ENCODE data around the gene REEP5. TPM values are rescaled to one million over a fixed set of nuclear protein-coding genes. Genes with fewer than 3 reads are reported as not detected.

The REEP5 gene
- total RNA-seq, 1 experiment from 2014 or later: 49.6 TPM

DNA sequence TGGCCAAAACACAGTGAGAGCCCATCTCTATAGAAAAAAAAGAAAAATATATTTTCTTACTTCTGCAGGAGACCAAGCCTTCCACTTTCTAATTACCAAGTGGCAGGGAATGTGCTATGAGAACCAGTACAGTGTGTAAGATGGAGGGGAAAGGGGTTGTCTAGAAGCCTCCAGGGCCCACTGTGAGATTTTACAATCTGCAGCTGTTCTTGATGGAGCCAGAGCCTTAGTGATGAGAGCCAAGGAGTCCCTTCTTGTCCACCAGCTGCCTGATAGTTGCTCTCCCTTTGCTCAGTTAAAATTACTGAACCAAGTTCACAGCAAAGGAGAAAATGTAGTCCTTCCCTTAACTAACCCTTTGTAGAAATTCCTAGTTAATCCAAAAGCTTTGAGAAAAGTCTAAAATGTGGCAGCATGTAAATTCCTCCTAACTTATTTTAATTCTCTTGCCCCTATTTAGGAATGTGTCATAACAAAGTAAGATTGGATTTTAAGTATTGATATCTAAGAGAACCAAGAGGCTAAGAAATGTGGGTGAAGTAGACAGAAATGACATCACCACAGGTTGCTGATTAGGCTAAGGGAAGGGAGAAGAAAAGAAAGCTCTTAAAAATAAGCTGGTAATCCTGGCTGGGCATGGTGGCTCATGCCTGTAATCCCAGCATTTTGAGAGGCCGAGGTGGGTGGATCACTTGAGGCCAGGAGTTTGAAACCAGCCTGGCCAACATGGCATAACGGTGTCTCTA is 41.6 kb downstream of the REEP5 start (continued):
- TF ChIP-seq, protein P1, sequence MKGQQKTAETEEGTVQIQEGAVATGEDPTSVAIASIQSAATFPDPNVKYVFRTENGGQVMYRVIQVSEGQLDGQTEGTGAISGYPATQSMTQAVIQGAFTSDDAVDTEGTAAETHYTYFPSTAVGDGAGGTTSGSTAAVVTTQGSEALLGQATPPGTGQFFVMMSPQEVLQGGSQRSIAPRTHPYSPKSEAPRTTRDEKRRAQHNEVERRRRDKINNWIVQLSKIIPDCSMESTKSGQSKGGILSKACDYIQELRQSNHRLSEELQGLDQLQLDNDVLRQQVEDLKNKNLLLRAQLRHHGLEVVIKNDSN (CRISPR knock-in tag; IDR thresholded peaks at IDR 0.05): no peak

DNA sequence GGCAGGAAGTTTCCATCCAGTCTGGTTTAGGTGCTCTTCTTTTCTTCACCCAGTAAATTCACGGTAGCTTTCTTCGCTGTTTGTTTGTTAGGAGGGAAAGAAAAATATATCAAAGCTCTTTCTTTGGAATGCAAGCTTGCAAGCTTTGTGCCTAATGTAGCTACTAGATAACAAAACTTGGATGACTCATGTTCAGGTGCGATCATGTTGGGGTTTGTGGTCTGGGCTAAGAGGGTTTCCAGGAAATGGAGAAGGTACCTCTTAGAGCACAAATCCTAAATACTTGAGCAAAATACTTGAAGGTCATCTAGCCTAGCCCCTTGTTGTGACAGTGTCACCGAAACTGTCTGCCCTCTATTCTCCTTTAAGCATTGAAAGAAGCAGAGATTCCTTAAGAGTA is 43.3 kb downstream of the REEP5 start:
- no peak for ATAC-seq
- no peaks in the 10 kb centered on the region for H3K27me3 Mint-ChIP-seq (ENCODE audit: low read depth)
- no peak overlapping the region for H3K4me3 Mint-ChIP-seq
- POLR2A ChIA-PET: interaction anchor here (0.6 kb wide), 1 partner anchor 13 kb away, joined by 4 read pairs; no protein-coding TSS in a partner anchor
- TF ChIP-seq ZNF425 (CRISPR knock-in tag; conservative IDR thresholded peaks at IDR 0.05) (no peak), SOX15 (CRISPR knock-in tag; IDR thresholded peaks at IDR 0.05) (no peak), ZNF423 (CRISPR knock-in tag; IDR thresholded peaks at IDR 0.05) (no peak), SMAD4 (CRISPR knock-in tag; IDR thresholded peaks at IDR 0.05) (no peak), JAZF1 (CRISPR knock-in tag; IDR thresholded peaks at IDR 0.05) (no peak), FOXP1 (CRISPR knock-in tag; IDR thresholded peaks at IDR 0.05; ENCODE audit: borderline replicate concordance) (no peak), HMGA2 (CRISPR knock-in tag; IDR thresholded peaks at IDR 0.05) (no peak), E2F4 (CRISPR knock-in tag; IDR thresholded peaks at IDR 0.05; ENCODE audit: borderline replicate concordance, low read depth) (no peak), SMAD3 (CRISPR knock-in tag; IDR thresholded peaks at IDR 0.05; ENCODE audit: borderline replicate concordance) (no peak)
- TF ChIP-seq, protein P2, sequence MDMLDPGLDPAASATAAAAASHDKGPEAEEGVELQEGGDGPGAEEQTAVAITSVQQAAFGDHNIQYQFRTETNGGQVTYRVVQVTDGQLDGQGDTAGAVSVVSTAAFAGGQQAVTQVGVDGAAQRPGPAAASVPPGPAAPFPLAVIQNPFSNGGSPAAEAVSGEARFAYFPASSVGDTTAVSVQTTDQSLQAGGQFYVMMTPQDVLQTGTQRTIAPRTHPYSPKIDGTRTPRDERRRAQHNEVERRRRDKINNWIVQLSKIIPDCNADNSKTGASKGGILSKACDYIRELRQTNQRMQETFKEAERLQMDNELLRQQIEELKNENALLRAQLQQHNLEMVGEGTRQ (CRISPR knock-in tag; IDR thresholded peaks at IDR 0.05): no peak
- TF ChIP-seq, protein P3, sequence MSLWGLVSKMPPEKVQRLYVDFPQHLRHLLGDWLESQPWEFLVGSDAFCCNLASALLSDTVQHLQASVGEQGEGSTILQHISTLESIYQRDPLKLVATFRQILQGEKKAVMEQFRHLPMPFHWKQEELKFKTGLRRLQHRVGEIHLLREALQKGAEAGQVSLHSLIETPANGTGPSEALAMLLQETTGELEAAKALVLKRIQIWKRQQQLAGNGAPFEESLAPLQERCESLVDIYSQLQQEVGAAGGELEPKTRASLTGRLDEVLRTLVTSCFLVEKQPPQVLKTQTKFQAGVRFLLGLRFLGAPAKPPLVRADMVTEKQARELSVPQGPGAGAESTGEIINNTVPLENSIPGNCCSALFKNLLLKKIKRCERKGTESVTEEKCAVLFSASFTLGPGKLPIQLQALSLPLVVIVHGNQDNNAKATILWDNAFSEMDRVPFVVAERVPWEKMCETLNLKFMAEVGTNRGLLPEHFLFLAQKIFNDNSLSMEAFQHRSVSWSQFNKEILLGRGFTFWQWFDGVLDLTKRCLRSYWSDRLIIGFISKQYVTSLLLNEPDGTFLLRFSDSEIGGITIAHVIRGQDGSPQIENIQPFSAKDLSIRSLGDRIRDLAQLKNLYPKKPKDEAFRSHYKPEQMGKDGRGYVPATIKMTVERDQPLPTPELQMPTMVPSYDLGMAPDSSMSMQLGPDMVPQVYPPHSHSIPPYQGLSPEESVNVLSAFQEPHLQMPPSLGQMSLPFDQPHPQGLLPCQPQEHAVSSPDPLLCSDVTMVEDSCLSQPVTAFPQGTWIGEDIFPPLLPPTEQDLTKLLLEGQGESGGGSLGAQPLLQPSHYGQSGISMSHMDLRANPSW (CRISPR knock-in tag; conservative IDR thresholded peaks at IDR 0.05; ENCODE audit: low read depth): no peak
- TF ChIP-seq, protein P4, sequence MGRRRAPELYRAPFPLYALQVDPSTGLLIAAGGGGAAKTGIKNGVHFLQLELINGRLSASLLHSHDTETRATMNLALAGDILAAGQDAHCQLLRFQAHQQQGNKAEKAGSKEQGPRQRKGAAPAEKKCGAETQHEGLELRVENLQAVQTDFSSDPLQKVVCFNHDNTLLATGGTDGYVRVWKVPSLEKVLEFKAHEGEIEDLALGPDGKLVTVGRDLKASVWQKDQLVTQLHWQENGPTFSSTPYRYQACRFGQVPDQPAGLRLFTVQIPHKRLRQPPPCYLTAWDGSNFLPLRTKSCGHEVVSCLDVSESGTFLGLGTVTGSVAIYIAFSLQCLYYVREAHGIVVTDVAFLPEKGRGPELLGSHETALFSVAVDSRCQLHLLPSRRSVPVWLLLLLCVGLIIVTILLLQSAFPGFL (CRISPR knock-in tag; IDR thresholded peaks at IDR 0.05; ENCODE audit: borderline replicate concordance): no peak
- TF ChIP-seq, protein P5, sequence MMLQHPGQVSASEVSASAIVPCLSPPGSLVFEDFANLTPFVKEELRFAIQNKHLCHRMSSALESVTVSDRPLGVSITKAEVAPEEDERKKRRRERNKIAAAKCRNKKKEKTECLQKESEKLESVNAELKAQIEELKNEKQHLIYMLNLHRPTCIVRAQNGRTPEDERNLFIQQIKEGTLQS (CRISPR knock-in tag; conservative IDR thresholded peaks at IDR 0.05): no peak
- TF ChIP-seq, protein P6, sequence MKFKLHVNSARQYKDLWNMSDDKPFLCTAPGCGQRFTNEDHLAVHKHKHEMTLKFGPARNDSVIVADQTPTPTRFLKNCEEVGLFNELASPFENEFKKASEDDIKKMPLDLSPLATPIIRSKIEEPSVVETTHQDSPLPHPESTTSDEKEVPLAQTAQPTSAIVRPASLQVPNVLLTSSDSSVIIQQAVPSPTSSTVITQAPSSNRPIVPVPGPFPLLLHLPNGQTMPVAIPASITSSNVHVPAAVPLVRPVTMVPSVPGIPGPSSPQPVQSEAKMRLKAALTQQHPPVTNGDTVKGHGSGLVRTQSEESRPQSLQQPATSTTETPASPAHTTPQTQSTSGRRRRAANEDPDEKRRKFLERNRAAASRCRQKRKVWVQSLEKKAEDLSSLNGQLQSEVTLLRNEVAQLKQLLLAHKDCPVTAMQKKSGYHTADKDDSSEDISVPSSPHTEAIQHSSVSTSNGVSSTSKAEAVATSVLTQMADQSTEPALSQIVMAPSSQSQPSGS (CRISPR knock-in tag; IDR thresholded peaks at IDR 0.05; ENCODE audit: borderline replicate concordance, low read depth): no peak
- TF ChIP-seq, protein P7, sequence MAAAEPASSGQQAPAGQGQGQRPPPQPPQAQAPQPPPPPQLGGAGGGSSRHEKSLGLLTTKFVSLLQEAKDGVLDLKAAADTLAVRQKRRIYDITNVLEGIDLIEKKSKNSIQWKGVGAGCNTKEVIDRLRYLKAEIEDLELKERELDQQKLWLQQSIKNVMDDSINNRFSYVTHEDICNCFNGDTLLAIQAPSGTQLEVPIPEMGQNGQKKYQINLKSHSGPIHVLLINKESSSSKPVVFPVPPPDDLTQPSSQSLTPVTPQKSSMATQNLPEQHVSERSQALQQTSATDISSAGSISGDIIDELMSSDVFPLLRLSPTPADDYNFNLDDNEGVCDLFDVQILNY (CRISPR knock-in tag; IDR thresholded peaks at IDR 0.05): no peak
- TF ChIP-seq, protein P8, sequence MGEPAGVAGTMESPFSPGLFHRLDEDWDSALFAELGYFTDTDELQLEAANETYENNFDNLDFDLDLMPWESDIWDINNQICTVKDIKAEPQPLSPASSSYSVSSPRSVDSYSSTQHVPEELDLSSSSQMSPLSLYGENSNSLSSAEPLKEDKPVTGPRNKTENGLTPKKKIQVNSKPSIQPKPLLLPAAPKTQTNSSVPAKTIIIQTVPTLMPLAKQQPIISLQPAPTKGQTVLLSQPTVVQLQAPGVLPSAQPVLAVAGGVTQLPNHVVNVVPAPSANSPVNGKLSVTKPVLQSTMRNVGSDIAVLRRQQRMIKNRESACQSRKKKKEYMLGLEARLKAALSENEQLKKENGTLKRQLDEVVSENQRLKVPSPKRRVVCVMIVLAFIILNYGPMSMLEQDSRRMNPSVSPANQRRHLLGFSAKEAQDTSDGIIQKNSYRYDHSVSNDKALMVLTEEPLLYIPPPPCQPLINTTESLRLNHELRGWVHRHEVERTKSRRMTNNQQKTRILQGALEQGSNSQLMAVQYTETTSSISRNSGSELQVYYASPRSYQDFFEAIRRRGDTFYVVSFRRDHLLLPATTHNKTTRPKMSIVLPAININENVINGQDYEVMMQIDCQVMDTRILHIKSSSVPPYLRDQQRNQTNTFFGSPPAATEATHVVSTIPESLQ (CRISPR knock-in tag; IDR thresholded peaks at IDR 0.05): no peak
- H3K36me3 Mint-ChIP-seq: peaks cover 28% of the 10 kb centered on the region
- CTCF ChIA-PET: interaction anchor here (1.0 kb wide), 1 partner anchor 30 kb away, joined by 3 read pairs; no protein-coding TSS in a partner anchor
- peaks cover 25% of the 10 kb centered on the region for H3K4me1 Mint-ChIP-seq
- H3K9me3 Mint-ChIP-seq: no peaks in the 10 kb centered on the region
- H3K27ac Mint-ChIP-seq: peak overlapping the region; percentile 62
- no peak for DNase-seq (ENCODE audit: low spot score)

All from WTC11 (cell line).